Measurements from ENCODE around the gene NKPD1.

The NKPD1 gene

GRCh38 chr19:45137179-45137761 lies 23.5 kb downstream of the NKPD1 start:
- no peak for TF ChIP-seq EP300 (IDR thresholded peaks at IDR 0.05; ENCODE audit: borderline replicate concordance)
- TF ChIP-seq EGR1 (IDR thresholded peaks at IDR 0.05): no peak
- no peak for TF ChIP-seq FOXM1 (IDR thresholded peaks at IDR 0.05; ENCODE audit: borderline replicate concordance, low read depth)
- no peak for TF ChIP-seq TEAD4 (IDR thresholded peaks at IDR 0.05)
- TF ChIP-seq ZBTB7A (IDR thresholded peaks at IDR 0.05; ENCODE audit: low read depth): no peak
- no peak for TF ChIP-seq TCF12 (IDR thresholded peaks at IDR 0.05; ENCODE audit: low read depth)
- no peak for TF ChIP-seq TAF1 (IDR thresholded peaks at IDR 0.05; ENCODE audit: low read depth)
- TF ChIP-seq YY1 (IDR thresholded peaks at IDR 0.05; ENCODE audit: low read depth): no peak
- TF ChIP-seq, protein P1, sequence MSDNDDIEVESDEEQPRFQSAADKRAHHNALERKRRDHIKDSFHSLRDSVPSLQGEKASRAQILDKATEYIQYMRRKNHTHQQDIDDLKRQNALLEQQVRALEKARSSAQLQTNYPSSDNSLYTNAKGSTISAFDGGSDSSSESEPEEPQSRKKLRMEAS (IDR thresholded peaks at IDR 0.05): no peak
- TF ChIP-seq, protein P2, sequence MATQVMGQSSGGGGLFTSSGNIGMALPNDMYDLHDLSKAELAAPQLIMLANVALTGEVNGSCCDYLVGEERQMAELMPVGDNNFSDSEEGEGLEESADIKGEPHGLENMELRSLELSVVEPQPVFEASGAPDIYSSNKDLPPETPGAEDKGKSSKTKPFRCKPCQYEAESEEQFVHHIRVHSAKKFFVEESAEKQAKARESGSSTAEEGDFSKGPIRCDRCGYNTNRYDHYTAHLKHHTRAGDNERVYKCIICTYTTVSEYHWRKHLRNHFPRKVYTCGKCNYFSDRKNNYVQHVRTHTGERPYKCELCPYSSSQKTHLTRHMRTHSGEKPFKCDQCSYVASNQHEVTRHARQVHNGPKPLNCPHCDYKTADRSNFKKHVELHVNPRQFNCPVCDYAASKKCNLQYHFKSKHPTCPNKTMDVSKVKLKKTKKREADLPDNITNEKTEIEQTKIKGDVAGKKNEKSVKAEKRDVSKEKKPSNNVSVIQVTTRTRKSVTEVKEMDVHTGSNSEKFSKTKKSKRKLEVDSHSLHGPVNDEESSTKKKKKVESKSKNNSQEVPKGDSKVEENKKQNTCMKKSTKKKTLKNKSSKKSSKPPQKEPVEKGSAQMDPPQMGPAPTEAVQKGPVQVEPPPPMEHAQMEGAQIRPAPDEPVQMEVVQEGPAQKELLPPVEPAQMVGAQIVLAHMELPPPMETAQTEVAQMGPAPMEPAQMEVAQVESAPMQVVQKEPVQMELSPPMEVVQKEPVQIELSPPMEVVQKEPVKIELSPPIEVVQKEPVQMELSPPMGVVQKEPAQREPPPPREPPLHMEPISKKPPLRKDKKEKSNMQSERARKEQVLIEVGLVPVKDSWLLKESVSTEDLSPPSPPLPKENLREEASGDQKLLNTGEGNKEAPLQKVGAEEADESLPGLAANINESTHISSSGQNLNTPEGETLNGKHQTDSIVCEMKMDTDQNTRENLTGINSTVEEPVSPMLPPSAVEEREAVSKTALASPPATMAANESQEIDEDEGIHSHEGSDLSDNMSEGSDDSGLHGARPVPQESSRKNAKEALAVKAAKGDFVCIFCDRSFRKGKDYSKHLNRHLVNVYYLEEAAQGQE (IDR thresholded peaks at IDR 0.05; ENCODE audit: low read depth): no peak

GRCh38 chr19:45136507-45137178 lies 24.1 kb downstream of the NKPD1 start:
- no peak for TF ChIP-seq TCF12 (IDR thresholded peaks at IDR 0.05; ENCODE audit: low read depth)
- no peak for TF ChIP-seq USF1 (IDR thresholded peaks at IDR 0.05)
- no peak for TF ChIP-seq RAD21 (IDR thresholded peaks at IDR 0.05; ENCODE audit: low read depth)
- TF ChIP-seq EGR1 (IDR thresholded peaks at IDR 0.05): no peak
- TF ChIP-seq, protein P2 (IDR thresholded peaks at IDR 0.05; ENCODE audit: low read depth): no peak
- no peak for TF ChIP-seq TEAD4 (IDR thresholded peaks at IDR 0.05)

DNA sequence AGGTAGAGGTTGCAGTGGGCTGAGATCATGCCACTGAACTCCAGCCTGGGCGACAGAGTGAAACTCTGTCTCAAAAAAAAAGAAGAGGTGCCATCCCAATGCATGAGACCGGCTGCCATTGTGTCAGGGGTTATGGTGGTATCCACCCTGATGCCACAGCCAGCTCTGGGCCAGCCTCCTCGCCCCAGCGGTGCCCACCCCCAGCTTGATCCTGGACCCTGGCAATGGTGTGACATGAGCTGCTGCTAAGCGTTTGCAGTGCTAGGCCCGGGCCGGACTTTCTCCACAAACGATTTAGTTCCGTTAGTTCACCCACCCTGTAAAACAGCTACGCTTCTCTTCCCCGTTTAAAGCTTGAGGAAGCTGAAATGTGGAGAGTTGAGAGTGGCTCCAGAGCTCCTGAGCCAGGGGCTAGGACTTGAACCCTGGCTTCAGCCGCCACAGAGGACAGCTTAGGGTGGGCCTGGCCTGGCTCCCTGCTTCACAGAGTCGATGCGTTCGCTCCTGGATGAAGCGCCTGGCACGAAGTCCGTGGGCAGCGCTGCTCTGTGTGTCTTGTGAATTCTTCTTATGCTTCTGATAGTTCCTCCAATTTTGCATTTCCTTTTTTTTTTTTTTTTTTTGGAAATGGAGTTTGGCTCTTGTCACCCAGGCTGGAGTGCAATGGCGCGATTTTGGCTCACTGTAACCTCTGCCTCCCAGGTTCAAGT lies 25.5 kb downstream of the NKPD1 start:
- TF ChIP-seq TEAD4 (IDR thresholded peaks at IDR 0.05) (no peak), USF1 (IDR thresholded peaks at IDR 0.05) (no peak), RAD21 (IDR thresholded peaks at IDR 0.05; ENCODE audit: low read depth) (no peak), ZBTB7A (IDR thresholded peaks at IDR 0.05; ENCODE audit: low read depth) (no peak), FOXM1 (IDR thresholded peaks at IDR 0.05; ENCODE audit: borderline replicate concordance, low read depth) (no peak), TAF1 (IDR thresholded peaks at IDR 0.05; ENCODE audit: low read depth) (no peak)
- TF ChIP-seq, protein P1 (IDR thresholded peaks at IDR 0.05): no peak

DNA sequence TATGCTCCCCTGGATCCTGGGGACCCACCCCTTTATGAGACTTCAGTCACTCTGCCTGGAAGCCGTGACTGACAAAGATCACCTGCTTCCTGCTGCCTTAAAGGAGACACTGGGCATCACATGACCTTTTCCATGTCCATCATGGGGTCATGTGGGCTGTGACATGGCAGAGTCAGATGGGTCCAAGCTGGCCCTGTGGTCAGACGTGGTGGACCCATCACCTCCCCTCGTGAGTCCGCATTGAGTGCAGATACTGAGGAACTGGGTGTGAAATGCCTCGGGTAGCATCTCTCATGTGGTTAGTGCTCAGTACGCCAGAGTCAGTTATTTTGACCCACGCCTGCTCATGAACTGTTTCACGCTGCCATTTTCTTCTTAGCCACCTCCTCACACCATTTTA lies 27.1 kb downstream of the NKPD1 start:
- TF ChIP-seq YY1 (IDR thresholded peaks at IDR 0.05; ENCODE audit: low read depth) (no peak), RAD21 (IDR thresholded peaks at IDR 0.05; ENCODE audit: low read depth) (no peak), EGR1 (IDR thresholded peaks at IDR 0.05) (no peak), TEAD4 (IDR thresholded peaks at IDR 0.05) (no peak), ZBTB7A (IDR thresholded peaks at IDR 0.05; ENCODE audit: low read depth) (no peak), FOXM1 (IDR thresholded peaks at IDR 0.05; ENCODE audit: borderline replicate concordance, low read depth) (no peak), USF1 (IDR thresholded peaks at IDR 0.05) (no peak), EP300 (IDR thresholded peaks at IDR 0.05; ENCODE audit: borderline replicate concordance) (no peak), TCF12 (IDR thresholded peaks at IDR 0.05; ENCODE audit: low read depth) (no peak), TAF1 (IDR thresholded peaks at IDR 0.05; ENCODE audit: low read depth) (no peak), CEBPB (IDR thresholded peaks at IDR 0.05) (no peak), CREB1 (IDR thresholded peaks at IDR 0.05; ENCODE audit: low read depth) (no peak)
- TF ChIP-seq, protein P2 (IDR thresholded peaks at IDR 0.05; ENCODE audit: low read depth): no peak
- TF ChIP-seq, protein P1 (IDR thresholded peaks at IDR 0.05): no peak
